CD4-positive, alpha-beta memory T cell (primary cell): ENCODE results near the gene ANGEL1. TPM values are rescaled to one million over a fixed set of nuclear protein-coding genes. Genes with fewer than 3 reads are reported as not detected.

Experiments used
- CTCF ChIA-PET: fragments of 350-600 bp; sonication (Branson Sonifier 250); formaldehyde crosslinking; loops from one replicate; lab custom pipeline; 2021; ENCODE audit warnings: inconsistent platforms; ENCODE audit not compliant: partially characterized antibody; lab: Charles Lee
- POLR2A ChIA-PET: fragments of 350-600 bp; sonication (Branson Sonifier 250); formaldehyde crosslinking; loops from one replicate; lab custom pipeline; 2021; ENCODE audit not compliant: partially characterized antibody; lab: Charles Lee
- DNase-seq, 5 donors: peaks; one replicate each; pipeline versions ENCODE4 v3.0.0 to v3.0.0-alpha.2; 2020 to 2022; ENCODE audit warnings: mixed read lengths in 1 of 5
- H3K27ac ChIP-seq: one replicate; pipeline ENCODE4 v1.7.0; 2013; ENCODE audit warnings: low read depth, low read length
- H3K27me3 ChIP-seq: 2 replicates; pipeline ENCODE4 v1.7.0; 2013; ENCODE audit warnings: mild to moderate bottlenecking, low read length, moderate library complexity; ENCODE audit not compliant: insufficient read depth
- H3K36me3 ChIP-seq: 2 replicates; pipeline ENCODE4 v1.7.0; 2013; ENCODE audit warnings: mild to moderate bottlenecking, low read length, moderate library complexity; ENCODE audit not compliant: insufficient read depth
- H3K4me1 ChIP-seq: 2 replicates; pipeline ENCODE4 v1.7.0; 2013; ENCODE audit warnings: mild to moderate bottlenecking, low read length, moderate library complexity; ENCODE audit not compliant: insufficient read depth
- H3K4me3 ChIP-seq, 2 donors: one replicate each; pipeline ENCODE4 v1.7.0; 2013; ENCODE audit warnings: low read length in 2 of 2, mild to moderate bottlenecking in 1 of 2
- H3K9me3 ChIP-seq, 2 donors: one replicate each; pipeline ENCODE4 v1.7.0; 2013; ENCODE audit warnings: low read length in 2 of 2, control low read depth in 1 of 2; ENCODE audit not compliant: control insufficient read depth in 1 of 2
- H3K27ac Mint-ChIP-seq, 7 donors: one replicate each; pipeline ENCODE4 v1.8.0; 2020 to 2021; ENCODE audit warnings: mixed read lengths in 7 of 7, mild to moderate bottlenecking in 6 of 7, inconsistent platforms in 3 of 7, moderate library complexity in 3 of 7
- H3K27me3 Mint-ChIP-seq, 2 donors: one replicate each; pipeline ENCODE4 v1.8.0; 2020 to 2021; ENCODE audit warnings: mixed read lengths in 2 of 2
- H3K36me3 Mint-ChIP-seq, 2 donors: one replicate each; pipeline ENCODE4 v1.8.0; 2020 to 2021; ENCODE audit warnings: mixed read lengths in 2 of 2, inconsistent platforms in 1 of 2, mild to moderate bottlenecking in 1 of 2
- H3K4me1 Mint-ChIP-seq, 4 donors: one replicate each; pipeline ENCODE4 v1.8.0; 2020 to 2021; ENCODE audit warnings: mixed read lengths in 4 of 4, mild to moderate bottlenecking in 1 of 4
- H3K4me3 Mint-ChIP-seq, 8 donors: one replicate each; pipeline ENCODE4 v1.8.0; 2020 to 2021; ENCODE audit warnings: mixed read lengths in 8 of 8, mild to moderate bottlenecking in 7 of 8, moderate library complexity in 6 of 8, inconsistent platforms in 3 of 8
- H3K9me3 Mint-ChIP-seq, 8 donors: one replicate each; pipeline ENCODE4 v1.8.0; 2020 to 2021; ENCODE audit warnings: mixed read lengths in 8 of 8, mild to moderate bottlenecking in 5 of 8, inconsistent platforms in 3 of 8, moderate library complexity in 1 of 8
- intact Hi-C: fragments of 100-400 bp; cut with micrococcal nuclease; formaldehyde crosslinking; loops from one replicate; pipeline ENCODE4 v1.15.1; 2023
- polyA plus RNA-seq, 2 donors: library from polyadenylated mRNA; unstranded; fragments of 300-500 nt; fragmentation: Illumina TruSeq; gene quantifications; one replicate each; pipeline ENCODE4 v1.2.3, GENCODE V29; 2021
- total RNA-seq, 2 experiments: library from RNA; stranded (reverse); gene quantifications; one replicate each; pipeline ENCODE4 v1.2.3, GENCODE V29; 2021

ANGEL1 gene
- total and polyA plus RNA-seq, 4 experiments from 2014 or later, result 17.9 to 32.0 (median 27.0) TPM

DNA sequence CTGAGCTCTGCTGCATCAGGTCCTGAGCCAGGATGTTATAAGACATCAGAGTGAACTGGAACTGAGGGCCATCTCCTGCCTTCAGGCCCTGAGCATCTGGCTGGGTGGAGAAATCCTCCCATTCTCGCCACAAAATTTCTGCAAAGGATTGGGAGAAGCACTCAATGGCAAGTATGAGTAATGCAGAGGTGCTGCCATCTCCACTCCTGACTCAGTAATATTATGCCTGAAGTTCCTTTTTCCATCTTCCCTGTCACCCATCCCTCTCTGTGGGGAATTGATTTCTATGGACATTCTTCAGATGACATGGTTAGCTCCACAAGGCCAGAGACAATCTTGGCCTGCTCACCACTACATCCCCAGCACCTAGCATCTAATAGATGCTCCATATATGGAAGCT lies 4.7 kb downstream of the ANGEL1 start:
- no peak overlapping the region for H3K4me3 ChIP-seq
- peaks cover 0 to 2% of the 10 kb centered on the region in 2 donors for H3K27me3 Mint-ChIP-seq
- CTCF ChIA-PET, result interaction anchor here (0.6 to 6.7 kb wide), 3 partner anchors 23 to 303 kb away, joined by 3 to 74 read pairs (median 4); no protein-coding TSS in a partner anchor
- no peaks in the 10 kb centered on the region for H3K9me3 ChIP-seq
- H3K27ac ChIP-seq, result no peak overlapping the region
- POLR2A ChIA-PET, result no interaction called here
- DNase-seq, result no peak
- peaks cover 18 to 33% (median 27%) of the 10 kb centered on the region in 4 donors for H3K4me1 Mint-ChIP-seq
- no peak overlapping the region for H3K4me3 Mint-ChIP-seq
- H3K27me3 ChIP-seq, result no peaks in the 10 kb centered on the region
- intact Hi-C loops, result no loop called here
- no peaks in the 10 kb centered on the region for H3K9me3 Mint-ChIP-seq
- H3K36me3 ChIP-seq, result peaks cover 46% of the 10 kb centered on the region
- H3K36me3 Mint-ChIP-seq, result peaks cover 45 to 61% of the 10 kb centered on the region in 2 donors
- peaks cover 20% of the 10 kb centered on the region for H3K4me1 ChIP-seq
- H3K27ac Mint-ChIP-seq, result peak overlapping the region in 2 of 7 donors; percentile 38 to 57

- H3K9me3 ChIP-seq, result no peaks in the 10 kb centered on the region
- Mint-ChIP-seq H3K27me3 (no peaks in the 10 kb centered on the region), H3K4me1 (peaks cover 12 to 20% (median 17%) of the 10 kb centered on the region in 4 donors), H3K9me3 (no peaks in the 10 kb centered on the region), H3K36me3 (peaks cover 56 to 67% of the 10 kb centered on the region in 2 donors), H3K4me3 (no peak overlapping the region), H3K27ac (peak overlapping the region in 1 of 7 donors; percentile 4)
- DNase-seq, result no peak
- H3K27me3 ChIP-seq, result no peaks in the 10 kb centered on the region
- H3K4me1 ChIP-seq, result peaks cover 11% of the 10 kb centered on the region
- no peak overlapping the region for H3K27ac ChIP-seq
- ChIA-PET CTCF (interaction anchor here (0.9 to 3.6 kb wide), 5 partner anchors 19 to 262 kb away, joined by 3 to 23 read pairs (median 5); no protein-coding TSS in a partner anchor), POLR2A (no interaction called here)
- no peak overlapping the region for H3K4me3 ChIP-seq
- intact Hi-C loops, result no loop called here
- H3K36me3 ChIP-seq, result peaks cover 55% of the 10 kb centered on the region
Observed at GRCh38 chr14:76806446-76806845, 6.2 kb downstream of the ANGEL1 start.

GRCh38 chr14:76793956-76794355 lies 18.7 kb downstream of the ANGEL1 start:
- Mint-ChIP-seq H3K4me1 (peaks cover 0 to 6% (median 0%) of the 10 kb centered on the region in 4 donors), H3K36me3 (peaks cover 54 to 63% of the 10 kb centered on the region in 2 donors), H3K9me3 (peaks cover 0 to 2% (median 0%) of the 10 kb centered on the region in 8 donors), H3K27me3 (no peaks in the 10 kb centered on the region), H3K27ac (no peak overlapping the region), H3K4me3 (no peak overlapping the region)
- ChIA-PET POLR2A (no interaction called here), CTCF (no interaction called here)
- no peaks in the 10 kb centered on the region for H3K4me1 ChIP-seq
- intact Hi-C loops, result no loop called here
- DNase-seq, result no peak
- no peak overlapping the region for H3K27ac ChIP-seq
- no peaks in the 10 kb centered on the region for H3K9me3 ChIP-seq
- H3K4me3 ChIP-seq, result no peak overlapping the region
- H3K27me3 ChIP-seq, result no peaks in the 10 kb centered on the region
- H3K36me3 ChIP-seq, result peaks cover 19% of the 10 kb centered on the region

DNA sequence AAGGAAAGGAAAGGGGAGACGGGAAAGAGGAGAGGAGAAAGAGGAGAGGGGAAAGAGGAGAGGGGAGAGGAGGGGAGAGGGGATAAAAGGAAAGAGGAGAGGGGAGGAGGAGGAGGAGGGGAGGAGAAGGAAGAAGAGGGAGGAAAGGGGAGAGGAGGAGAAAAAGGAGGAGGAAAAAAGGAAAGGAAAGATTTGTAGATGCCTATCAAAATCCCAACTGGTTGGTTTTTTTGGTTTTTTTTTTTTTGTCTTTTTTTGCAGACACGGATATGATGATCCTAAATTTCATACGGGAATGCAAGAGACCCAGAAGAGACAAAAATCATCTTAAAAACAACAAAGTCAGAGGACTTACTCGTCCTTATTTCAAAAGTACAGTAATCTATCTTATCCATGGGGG lies 19.4 kb downstream of the ANGEL1 start:
- peaks cover 0 to 2% (median 0%) of the 10 kb centered on the region in 8 donors for H3K9me3 Mint-ChIP-seq
- H3K27me3 Mint-ChIP-seq, result no peaks in the 10 kb centered on the region
- H3K27ac Mint-ChIP-seq, result no peak overlapping the region
- ChIA-PET POLR2A (no interaction called here), CTCF (no interaction called here)
- no peak overlapping the region for H3K4me3 Mint-ChIP-seq
- no peaks in the 10 kb centered on the region for H3K4me1 ChIP-seq
- DNase-seq, result no peak
- intact Hi-C loops, result no loop called here
- H3K36me3 Mint-ChIP-seq, result peaks cover 56 to 66% of the 10 kb centered on the region in 2 donors
- no peak overlapping the region for H3K4me3 ChIP-seq
- H3K27me3 ChIP-seq, result no peaks in the 10 kb centered on the region
- H3K4me1 Mint-ChIP-seq, result peaks cover 0 to 5% (median 0%) of the 10 kb centered on the region in 4 donors
- H3K27ac ChIP-seq, result no peak overlapping the region
- no peaks in the 10 kb centered on the region for H3K9me3 ChIP-seq
- peaks cover 25% of the 10 kb centered on the region for H3K36me3 ChIP-seq

DNA sequence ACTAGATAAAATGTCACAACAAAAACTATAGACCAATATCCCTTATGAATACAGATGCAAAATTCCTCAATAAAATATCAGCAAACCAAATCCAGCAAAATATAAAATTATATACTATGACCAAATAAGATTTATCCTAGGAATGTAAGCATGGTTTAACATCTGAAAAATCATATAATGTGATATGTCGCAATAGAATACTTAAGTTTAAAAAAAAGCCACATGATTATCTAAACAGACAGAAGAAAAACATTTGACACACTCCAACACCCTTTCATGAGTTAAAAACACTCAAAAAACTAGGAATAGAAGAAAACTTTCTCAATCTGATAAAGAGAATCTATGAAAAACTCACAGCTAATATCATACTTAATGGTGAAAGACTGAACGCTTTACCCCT lies 20.3 kb downstream of the ANGEL1 start:
- Mint-ChIP-seq H3K4me1 (peaks cover 0 to 5% (median 0%) of the 10 kb centered on the region in 4 donors), H3K9me3 (peaks cover 0 to 2% (median 0%) of the 10 kb centered on the region in 8 donors), H3K4me3 (no peak overlapping the region), H3K36me3 (peaks cover 54 to 67% of the 10 kb centered on the region in 2 donors), H3K27ac (no peak overlapping the region), H3K27me3 (no peaks in the 10 kb centered on the region)
- DNase-seq, result no peak
- intact Hi-C loops, result no loop called here
- ChIA-PET CTCF (no interaction called here), POLR2A (no interaction called here)
- no peak overlapping the region for H3K27ac ChIP-seq
- peaks cover 31% of the 10 kb centered on the region for H3K36me3 ChIP-seq
- no peaks in the 10 kb centered on the region for H3K9me3 ChIP-seq
- no peak overlapping the region for H3K4me3 ChIP-seq
- no peaks in the 10 kb centered on the region for H3K27me3 ChIP-seq
- no peaks in the 10 kb centered on the region for H3K4me1 ChIP-seq

GRCh38 chr14:76786601-76787000 lies 26.1 kb downstream of the ANGEL1 start:
- Histone ChIP-seq H3K36me3 (peaks cover 36% of the 10 kb centered on the region), H3K4me3 (no peak overlapping the region), H3K27ac (no peak overlapping the region), H3K9me3 (no peaks in the 10 kb centered on the region), H3K4me1 (peaks cover 20% of the 10 kb centered on the region), H3K27me3 (no peaks in the 10 kb centered on the region)
- Mint-ChIP-seq H3K9me3 (no peaks in the 10 kb centered on the region), H3K4me1 (peaks cover 13 to 16% (median 14%) of the 10 kb centered on the region in 4 donors), H3K36me3 (peaks cover 28 to 67% of the 10 kb centered on the region in 2 donors), H3K4me3 (no peak overlapping the region), H3K27me3 (no peaks in the 10 kb centered on the region), H3K27ac (peak overlapping the region in 1 of 7 donors; percentile 81)
- POLR2A ChIA-PET, result no interaction called here
- no peak for DNase-seq
- CTCF ChIA-PET, result interaction anchor here (1.4 to 10.5 kb wide), 2 partner anchors 10 to 78 kb away, joined by 4 to 209 read pairs; no protein-coding TSS in a partner anchor
- intact Hi-C loops, result no loop called here

GRCh38 chr14:76784881-76785280 lies 27.8 kb downstream of the ANGEL1 start:
- H3K36me3 Mint-ChIP-seq, result peaks cover 24 to 52% of the 10 kb centered on the region in 2 donors
- intact Hi-C loops, result loop anchor here (1.0 to 2.0 kb wide), 2 partner anchors 26 to 75 kb away; no protein-coding TSS in a partner anchor
- Histone ChIP-seq H3K36me3 (peaks cover 23% of the 10 kb centered on the region), H3K9me3 (no peaks in the 10 kb centered on the region), H3K27ac (no peak overlapping the region), H3K4me1 (peaks cover 25% of the 10 kb centered on the region), H3K27me3 (no peaks in the 10 kb centered on the region), H3K4me3 (no peak overlapping the region)
- H3K27ac Mint-ChIP-seq, result peak overlapping the region; percentile 0 to 95 (median 44)
- ChIA-PET CTCF (interaction anchor here (0.8 to 10.5 kb wide), 20 partner anchors 12 to 284 kb away, joined by 3 to 209 read pairs (median 5); partner anchors contain the start of genes ANGEL1 and VASH1), POLR2A (interaction anchor here (1.0 to 3.1 kb wide), 4 partner anchors 17 to 75 kb away, joined by 3 to 14 read pairs (median 4); partner anchors contain the start of genes ANGEL1 and VASH1)
- H3K4me1 Mint-ChIP-seq, result peaks cover 13 to 24% (median 14%) of the 10 kb centered on the region in 4 donors
- H3K27me3 Mint-ChIP-seq, result no peaks in the 10 kb centered on the region
- peak; percentile 20 to 68 (median 58) for DNase-seq
- H3K4me3 Mint-ChIP-seq, result no peak overlapping the region
- H3K9me3 Mint-ChIP-seq, result no peaks in the 10 kb centered on the region
